Stromal cell of bone marrow (primary cell): ENCODE data around the gene BBS9.

Source experiments
- DNase-seq: peaks from one replicate; pipeline ENCODE4 v3.0.0-alpha.2; 2012; ENCODE audit warnings: low read depth

Gene BBS9

DNA sequence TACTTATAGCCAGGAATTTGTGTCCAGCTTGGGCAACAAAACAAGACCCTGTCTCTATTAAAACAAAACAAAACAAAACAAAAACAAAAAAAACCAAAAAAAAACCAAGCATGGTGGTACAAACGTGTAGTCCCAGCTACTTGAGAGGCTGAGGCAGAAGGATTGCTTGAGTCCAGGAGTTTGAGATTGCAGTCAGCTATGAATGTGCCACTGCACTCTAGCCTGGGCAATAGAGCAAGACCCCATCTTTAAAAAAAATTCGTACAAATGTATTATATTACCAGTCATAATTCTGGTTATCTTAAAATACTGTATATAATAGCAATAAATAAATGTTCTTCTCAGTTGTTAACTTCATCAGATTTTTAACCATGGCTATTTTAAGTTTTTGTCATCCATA lies 2.3 kb upstream of the BBS9 start:
- DNase-seq, result no peak

DNA sequence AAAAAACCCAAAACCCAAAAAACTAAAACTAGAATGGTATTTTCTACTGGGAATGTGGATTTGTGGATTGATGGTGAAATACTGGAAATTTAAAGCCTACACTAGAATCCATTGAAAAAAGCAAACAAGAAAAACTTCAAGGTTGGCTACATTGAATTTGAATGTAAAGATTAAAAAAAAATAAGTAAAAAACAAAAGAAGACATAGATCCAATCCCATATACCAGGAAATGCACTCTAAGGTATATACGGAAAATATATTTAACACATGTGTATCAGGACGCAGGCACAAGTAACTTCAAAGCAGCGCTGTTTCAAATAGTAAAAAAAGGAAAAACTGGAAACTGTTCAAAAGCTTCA lies 754 bp upstream of the BBS9 start:
- DNase-seq, result no peak

DNA sequence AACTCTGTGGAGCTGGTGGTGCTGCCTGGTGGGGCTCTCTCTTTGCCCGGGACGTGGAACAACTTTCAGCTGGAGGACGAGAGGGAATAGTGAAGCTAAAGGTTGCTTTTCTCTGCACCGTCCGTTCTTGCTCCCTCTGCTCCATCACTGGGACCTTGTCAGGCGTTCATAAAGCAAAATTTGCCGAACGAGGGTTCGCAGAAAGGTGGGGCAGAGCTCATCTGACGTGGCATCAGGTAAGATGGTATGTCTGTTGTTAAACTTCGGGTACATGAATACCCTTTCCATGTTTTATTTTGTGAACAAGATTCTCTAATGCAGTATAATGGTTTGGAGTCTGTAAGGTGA lies 416 bp downstream of the BBS9 start:
- DNase-seq, result no peak

DNA sequence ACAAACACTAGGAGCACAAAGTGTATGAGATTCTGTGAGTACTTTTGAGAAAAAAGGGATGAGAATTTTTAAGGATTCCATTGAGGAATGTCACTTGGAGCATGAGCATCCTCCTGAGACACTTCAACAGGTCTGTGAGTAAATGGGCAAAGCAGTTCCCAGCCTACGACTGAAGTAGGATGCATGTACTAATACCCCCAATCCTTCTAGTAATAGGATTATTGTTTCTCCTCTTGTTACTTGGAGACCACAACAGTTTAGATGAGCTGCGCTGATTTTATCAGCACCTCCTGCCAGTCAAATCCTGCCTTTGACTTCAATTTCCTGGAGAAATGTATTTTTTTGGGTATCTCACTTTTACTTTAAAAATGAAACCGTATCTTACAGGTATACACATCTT lies 820 bp downstream of the BBS9 start:
- no peak for DNase-seq

DNA sequence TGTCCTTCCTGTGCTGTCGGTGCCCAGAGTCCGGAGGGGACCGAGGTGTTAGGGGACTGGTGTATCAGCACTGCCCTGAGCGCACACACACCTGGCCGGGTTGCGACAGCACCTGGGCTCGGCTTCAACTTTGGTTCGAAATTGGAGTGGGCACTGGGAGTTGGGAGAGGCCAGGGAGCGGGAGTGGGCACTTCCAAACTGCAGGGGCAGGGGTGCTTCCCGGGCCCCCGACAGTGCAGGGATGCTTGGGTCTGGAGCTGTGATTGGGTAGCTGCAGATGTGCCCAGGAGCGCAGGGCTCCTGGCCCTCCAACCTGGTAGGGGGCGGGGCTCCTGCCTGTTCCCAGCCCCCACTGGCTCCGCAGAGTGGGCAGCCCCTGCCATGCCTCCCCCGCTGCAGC lies 7.7 kb downstream of the BBS9 start:
- no peak for DNase-seq

DNA sequence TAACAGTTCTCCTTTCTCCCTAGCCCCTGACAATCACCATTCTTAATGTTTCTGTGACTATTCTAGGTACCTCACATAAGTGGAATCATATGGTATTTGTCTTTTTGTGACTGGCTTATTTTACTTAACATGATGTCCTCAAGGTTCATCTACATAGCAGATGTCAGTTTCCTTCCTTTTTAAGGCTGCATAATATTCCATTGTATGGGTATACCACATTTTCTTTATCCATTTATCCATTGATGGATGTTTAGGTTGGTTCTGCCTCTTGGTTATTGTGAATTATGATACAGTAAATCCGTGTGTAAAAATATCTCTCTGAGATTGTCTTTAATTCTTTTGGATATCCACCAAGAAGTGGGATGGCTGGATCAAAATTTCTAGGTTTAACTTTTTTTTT lies 13.2 kb downstream of the BBS9 start:
- no peak for DNase-seq

DNA sequence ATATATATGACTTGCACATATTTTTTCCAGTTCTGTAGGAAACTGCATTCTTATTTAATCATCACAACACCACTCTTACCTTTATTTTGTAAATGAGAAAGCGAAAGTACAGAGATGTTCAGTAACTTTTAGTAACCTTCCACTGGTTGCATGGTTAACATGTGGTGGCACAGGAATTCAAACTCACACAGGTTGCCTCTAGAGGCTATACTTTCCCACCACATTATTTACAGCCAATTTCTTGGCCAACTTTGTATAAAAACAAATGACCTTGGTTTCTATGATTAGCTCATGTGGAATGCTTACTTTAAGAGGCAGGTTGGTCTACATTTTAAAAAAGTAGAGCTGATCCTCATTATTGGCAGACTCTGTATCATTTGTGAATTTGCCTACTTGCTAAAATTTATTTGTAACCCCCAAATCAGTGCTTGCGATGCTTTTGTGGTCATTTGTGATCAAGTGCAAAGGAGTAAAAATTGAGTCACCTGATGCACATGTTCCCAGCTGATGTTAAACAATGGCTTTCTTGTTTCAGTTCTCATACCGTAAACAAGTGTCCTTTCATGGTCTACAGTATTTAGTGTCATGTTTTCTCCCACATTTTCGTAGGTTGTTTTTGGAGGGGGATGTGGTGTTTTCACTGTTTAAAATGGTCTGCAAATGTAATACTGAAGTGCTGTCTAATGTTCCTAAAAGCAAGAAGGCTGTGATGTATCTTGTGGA lies 14.8 kb downstream of the BBS9 start:
- no peak for DNase-seq

DNA sequence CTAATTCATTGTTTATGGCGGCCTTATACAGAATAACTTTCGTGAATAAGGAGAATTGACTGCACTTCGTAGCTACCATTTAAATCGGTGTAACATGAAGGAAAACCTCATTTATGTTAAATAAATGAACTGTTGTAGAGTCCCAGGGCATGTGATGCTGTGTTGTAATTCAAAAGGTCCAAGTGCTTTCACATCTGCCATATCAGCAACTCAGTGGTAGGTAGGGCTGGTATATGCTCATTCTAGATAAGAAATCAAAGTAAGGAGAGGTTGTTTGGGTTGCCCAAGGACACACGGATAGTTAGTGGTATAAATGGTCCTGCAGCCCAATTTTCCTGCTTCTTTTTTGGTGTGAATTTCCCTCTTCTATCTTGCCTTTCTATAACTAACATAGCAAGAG lies 15.8 kb downstream of the BBS9 start:
- DNase-seq, result no peak

DNA sequence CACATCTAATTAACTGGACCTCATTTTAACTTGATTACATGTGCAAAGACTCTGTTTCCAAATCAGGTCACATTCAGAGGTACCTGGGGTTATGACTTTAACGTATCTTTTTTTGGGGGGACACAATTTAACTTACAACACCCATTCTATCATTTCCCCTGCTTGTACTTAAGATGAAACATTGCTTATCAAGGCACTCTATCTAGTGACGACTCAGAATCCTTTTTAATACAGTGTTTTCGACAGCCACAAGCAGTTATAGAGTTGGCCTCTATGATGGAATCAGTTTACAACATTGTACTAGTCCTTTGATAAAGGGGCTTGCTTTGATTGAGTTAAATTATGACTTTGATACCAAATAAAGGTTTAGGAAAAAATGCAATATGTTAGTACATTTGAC lies 22.7 kb downstream of the BBS9 start:
- DNase-seq, result no peak

DNA sequence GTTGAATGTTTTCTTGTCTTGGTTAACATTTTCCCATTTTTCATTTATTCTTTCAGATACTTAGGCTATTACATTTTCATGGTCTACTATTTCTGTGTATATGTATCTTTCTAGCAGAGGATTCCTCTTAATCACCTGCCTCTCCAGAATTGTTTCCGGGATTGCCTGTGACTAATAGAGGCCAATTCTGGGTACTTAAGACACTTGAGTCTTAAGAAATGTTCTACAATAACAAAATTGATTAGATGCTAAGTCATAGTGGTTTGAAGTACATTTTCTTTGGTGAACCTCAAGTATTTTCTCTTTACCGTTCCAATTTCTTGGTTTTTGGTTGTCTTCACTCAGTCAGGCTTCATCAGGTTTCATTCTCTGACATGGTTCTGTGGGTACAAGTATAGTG lies 26.4 kb downstream of the BBS9 start:
- peak; percentile 86 for DNase-seq

DNA sequence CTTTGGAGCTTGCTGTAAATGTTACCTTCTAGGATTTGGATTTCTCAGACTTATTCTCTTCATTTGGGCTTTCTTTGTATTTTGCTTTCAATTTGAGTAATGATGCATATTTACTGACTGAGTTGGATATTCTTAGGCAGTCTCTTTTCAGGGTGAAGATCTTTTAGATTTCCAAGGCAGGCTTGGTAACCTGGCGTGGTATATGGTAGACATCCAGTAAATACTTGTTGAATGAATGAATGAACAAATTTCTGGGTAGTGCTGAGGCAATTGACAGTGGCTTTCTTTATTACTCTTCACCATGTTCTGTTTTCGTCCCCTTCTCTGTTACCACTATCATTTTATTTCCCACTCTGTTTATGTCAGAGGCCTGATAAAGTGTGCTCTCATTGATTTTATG lies 27.1 kb downstream of the BBS9 start:
- DNase-seq, result no peak

DNA sequence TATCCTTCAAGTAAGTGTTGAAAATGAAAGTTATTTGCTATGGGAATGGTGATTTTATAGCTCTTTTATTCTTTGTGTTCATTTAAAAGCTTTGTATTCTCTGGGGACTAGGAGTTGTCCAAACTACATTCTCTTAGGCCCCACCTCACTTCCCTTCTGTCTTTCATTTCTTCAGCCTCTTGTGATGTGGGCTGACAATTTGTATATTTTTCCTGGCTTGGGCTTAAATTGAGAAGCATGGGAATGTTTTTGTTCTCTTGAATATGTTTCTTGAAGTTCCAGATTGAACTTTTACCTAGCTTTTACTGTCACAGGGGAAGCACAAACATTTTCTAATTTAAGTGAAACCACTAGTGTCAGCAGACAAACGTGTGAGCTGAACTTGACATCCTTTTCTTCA lies 27.9 kb downstream of the BBS9 start:
- DNase-seq, result peak; percentile 61

DNA sequence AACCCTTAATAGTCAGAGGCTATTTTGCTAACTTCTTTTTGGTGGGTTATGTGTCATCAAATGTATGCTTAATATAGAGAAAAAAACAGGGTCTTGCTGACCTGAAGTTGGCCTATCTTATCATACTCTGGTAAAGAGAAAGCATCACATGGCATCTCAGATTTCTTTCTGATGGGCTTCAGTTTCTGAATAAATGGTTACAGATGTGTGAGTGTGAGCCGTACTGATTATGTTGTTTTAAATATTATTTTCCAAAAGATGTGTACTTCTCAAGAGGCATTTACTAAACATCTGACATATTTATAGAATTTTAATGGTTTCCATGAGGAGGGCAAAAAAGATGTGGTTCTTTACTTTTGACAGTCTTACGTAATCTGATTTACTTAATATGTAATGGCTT lies 28.4 kb downstream of the BBS9 start:
- DNase-seq, result no peak

DNA sequence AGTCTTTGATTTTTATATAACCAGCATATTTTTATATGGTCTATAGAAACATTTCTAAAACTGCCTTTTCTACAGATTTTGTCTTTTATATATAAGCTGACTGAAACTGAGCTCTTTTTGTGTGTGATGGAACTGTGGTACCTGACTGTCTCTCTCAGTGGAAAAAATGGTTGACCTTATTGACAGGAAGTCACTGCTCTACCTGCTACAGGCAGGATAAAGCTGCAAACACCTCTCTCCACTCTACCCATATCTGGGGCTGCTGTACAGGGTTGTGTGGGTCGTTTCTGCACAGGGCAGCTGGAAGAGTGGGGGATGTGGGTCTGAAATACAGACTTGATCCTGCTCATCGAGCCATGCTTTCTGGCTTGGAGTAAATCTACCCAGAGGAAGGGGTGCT lies 48.5 kb downstream of the BBS9 start:
- no peak for DNase-seq

DNA sequence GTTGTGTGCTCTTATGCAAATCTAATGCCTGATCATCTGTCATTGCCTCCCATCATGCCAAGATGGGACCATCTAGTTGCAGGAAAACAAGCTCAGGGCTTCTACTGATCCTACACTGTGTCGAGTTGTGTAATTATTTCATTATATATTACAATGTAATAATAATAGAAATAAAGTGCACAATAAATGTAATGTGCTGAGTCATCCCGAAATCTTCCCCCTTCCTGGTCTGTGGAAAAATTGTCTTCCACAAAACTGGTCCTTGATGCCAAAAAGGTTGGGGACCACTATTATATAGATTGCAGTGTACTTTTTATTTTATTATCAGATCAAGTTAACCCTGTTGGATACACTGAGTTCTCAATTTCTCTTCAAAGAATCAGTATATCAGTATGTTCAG lies 50.2 kb downstream of the BBS9 start:
- DNase-seq, result no peak

DNA sequence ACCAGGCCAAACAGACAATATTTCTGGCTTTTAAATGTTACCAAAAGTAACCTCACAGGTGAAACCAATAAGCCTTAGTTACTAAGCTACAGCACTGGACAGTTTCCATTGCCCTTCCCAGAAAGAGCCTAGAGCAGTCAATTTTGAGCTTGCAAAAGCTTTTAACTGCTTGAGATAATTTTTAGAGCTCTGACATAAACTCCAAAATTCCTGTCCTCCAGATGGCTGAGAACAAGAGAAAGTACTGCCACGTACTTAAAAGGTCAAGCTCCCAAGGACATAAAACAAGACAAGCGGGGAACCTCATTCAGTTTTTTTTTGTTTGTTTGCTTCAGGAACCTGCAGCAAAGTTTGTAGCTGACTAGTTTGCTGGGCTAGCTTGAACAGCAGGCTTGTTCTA lies 54.1 kb downstream of the BBS9 start:
- no peak for DNase-seq

DNA sequence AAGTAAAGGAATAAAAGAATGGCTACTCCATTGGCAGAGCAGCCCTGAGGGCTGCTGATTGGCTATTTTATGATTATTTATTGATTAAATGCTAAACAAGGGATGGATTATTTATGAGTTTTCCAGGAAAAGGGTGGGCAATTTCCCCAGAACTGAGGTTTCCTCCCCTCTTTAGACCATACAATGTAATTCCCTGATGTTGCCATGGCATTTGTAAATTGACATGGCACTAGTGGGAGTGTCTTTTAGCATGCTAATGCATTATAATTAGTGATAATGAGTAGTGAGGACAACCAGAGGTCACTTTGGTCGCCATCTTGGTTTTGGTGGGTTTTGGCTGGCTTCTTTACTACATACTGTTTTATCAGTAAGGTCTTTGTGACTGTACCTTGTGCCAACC lies 55.5 kb downstream of the BBS9 start:
- DNase-seq, result no peak

DNA sequence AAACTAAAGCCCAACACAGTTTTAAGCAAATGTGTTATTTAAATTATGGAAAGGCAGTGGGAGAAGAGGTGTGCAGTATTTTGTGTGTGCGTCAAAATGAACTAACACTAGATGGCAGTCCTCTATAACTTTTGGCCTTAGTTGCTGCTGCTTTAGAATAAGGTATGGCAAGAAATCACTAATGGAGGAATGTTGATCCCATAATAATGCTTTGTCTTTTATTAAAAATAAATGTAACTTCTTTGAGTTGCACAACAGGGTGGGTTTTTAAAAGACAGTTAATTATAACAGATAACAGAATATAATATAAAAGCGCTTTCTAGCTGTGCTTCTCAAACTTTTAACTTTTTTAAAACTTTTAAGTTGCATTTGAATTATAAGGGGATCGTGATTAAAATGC lies 56.4 kb downstream of the BBS9 start:
- peak; percentile 38 for DNase-seq

DNA sequence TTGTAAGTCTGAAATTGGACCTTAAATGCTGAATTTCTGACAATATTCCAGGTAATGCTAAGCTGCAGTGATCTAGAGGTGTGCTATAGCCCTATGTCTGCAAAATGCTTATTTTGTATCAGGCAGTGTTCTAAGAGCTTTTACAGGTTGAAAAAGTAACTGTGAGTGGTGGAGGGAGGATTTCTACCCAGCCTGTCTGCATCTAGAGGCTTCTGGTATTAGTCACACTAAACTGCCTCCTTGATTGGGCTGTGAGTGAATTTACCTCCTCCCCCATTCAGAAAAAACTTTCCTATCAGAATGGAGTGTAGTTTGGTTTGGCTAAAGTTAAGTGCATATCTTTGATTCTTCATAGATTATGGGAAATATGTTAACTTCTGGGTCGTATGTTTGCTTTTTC lies 56.8 kb downstream of the BBS9 start:
- peak; percentile 26 for DNase-seq

DNA sequence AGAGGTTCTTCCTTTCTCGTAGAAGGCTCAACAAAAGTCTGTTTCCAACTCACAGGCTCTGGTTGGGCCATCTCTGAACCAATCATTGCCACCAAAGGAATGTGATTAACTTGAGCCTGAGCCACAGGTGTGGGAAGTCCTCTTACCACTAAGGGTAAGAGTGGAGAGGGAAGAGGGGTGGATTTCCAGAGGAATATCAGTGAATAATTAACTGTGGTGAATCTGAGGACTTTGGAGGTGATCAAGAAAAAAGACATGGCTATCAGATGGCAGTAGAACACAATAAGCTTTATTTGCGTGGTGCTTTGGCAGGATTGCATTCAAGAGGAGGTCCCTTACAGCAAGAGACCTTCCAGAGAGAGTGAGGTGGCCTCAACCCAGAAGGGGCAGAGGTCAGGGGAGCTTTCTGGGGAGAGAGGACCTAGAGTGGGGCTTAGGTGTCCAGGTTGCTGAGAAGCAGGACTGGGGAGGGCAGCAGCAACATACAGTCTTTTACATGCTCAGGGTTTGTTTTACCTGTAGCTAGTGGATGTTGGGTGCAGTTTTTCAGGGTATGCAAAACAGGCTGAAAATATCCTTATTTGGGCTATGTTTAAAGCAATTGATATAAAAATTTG lies 61.4 kb downstream of the BBS9 start:
- DNase-seq, result no peak

DNA sequence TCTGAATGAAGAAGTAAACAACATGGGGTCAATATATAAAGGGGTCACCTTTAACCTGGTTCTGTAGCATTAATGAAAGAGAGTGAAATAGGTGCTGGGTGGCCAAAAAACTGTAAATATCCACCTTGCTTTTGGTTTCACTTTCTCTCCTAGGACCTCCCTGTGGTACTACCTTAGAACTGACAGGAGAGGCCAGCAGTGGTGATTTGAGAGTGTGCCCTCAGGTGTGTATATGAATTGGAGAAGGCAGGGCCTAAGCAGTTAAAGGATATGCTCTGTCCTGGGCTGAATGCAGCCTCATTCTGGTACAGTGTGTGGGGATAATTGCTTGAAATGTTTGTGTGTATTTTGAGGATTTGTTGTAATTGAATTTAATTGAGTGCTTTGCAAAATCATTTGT lies 62.0 kb downstream of the BBS9 start:
- no peak for DNase-seq

DNA sequence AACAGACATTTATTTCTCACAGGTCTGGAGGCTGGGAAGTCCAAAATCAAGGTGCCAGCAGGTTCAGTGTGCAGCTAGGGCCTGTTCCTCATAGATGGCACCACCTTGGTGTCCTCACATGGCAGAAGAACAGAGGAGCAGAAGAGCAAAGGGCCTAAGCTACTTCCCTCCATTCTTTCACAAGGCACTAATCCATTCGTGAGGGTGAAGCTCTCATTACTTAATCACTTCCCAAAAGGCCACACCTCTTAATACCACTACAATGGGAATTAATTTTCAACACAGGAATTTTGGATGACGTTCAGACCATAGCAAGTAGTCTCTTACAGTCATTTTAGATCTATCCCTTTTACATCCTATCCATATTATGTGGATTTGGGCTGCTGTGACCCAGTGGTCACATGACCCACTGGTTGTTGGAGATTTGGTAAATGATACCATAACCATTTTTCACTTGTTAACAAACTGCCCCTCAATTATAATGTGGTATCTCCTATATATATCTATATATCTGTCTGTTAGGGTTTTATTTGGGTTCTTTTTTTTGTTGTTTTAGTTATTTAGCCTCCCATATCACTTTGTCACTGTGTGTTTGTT lies 63.4 kb downstream of the BBS9 start:
- no peak for DNase-seq

DNA sequence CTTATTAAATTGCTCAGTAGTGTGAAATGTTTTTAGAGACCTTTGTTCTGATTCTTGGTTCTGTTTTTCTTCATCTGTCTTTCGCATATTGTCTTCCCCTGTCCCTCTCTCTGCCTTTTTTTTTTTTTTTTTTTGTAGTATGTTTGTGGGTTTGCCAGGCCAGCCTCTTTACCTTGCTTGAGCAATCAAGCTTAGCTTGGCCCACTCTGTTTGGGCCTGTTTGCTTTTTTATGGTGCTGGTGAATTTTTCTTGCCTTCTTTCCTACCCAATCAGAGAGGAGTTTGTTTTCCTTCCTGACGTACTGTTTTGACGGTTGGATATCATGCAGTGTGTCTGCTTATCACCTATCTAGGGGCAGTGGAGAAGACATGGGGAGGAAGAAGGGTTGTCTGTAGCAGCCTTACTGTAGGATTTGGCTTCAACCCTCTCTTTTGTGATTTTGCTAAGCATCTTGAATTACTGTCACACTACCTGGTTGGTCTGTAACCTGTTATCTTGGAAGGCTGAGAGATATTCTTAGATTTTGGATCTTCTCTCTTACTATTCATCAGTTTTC lies 64.0 kb downstream of the BBS9 start:
- no peak for DNase-seq

DNA sequence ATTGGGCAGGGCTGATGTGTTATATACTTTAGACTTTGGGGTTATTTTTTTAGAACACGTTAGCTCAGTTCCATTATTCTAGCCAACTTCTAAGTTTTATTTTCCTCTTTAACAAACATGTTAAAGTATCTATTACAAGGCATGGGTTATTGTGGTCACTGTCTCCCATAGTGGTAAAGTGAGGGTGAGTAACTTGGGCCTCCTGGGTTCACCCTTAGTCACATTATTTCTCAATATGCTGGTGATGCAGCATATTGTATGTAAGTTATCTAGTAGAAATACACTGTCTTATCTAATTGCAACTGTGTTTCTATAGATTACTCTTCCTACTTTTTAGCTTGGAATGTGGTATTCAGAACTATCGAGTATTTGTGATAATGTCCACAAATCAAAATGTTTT lies 65.9 kb downstream of the BBS9 start:
- DNase-seq, result peak; percentile 95
